Measurements from ENCODE around the gene TUBAL3.

Gene TUBAL3

DNA sequence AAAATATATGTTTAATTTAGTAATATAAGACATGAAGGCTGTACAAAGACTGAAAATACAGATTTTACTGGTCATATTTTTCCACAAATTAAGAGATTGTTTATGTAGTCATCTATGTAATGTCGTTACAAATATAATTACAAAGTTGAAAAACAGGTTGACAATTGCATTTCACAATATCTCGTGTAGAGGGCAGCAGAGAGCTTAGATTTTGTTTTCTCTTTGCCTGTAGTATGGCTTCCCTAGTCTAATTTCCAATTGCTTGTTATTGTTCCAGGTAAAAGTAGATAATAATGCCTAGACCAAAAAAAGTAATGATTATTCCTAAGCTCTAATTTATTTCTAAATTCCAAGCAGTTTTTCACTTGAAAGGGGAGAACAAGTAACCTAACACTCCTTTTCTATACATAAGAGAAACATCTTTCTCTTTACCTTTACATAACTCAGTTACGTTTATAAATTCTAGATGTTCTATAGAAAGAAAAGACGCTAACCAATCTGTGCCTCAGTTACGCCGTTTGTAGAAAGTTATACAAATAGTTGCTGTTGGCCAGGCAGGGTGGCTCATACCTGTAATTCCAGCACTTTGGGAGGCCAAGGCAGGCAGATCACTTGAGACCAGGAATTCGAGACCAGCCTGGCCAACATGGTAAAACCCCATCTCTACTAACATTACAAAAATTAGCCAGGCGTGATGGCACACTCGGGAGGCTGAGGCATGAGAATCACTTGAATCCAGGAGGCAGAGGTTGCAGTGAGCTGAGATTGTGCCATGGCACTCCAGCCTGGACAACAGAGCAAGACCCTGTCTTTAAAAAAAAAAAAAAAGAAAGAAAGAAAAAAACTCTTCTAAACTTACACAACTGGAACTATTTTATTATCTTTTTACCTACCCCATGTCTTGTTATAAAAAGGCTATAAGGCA is 37.7 kb upstream of the TUBAL3 start:
- peak; percentile 71; the same call in 2 of the 3 replicates for ATAC-seq
- TF ChIP-seq SNAI2 (CRISPR knock-in tag; IDR thresholded peaks at IDR 0.05), result no peak
- TF ChIP-seq, protein P1, sequence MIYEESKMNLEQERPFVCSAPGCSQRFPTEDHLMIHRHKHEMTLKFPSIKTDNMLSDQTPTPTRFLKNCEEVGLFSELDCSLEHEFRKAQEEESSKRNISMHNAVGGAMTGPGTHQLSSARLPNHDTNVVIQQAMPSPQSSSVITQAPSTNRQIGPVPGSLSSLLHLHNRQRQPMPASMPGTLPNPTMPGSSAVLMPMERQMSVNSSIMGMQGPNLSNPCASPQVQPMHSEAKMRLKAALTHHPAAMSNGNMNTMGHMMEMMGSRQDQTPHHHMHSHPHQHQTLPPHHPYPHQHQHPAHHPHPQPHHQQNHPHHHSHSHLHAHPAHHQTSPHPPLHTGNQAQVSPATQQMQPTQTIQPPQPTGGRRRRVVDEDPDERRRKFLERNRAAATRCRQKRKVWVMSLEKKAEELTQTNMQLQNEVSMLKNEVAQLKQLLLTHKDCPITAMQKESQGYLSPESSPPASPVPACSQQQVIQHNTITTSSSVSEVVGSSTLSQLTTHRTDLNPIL (CRISPR knock-in tag; IDR thresholded peaks at IDR 0.05; ENCODE audit: low read depth), result no peak
- no peak for TF ChIP-seq BACH2 (CRISPR knock-in tag; IDR thresholded peaks at IDR 0.05; ENCODE audit: borderline replicate concordance)
- TF ChIP-seq, protein P2, sequence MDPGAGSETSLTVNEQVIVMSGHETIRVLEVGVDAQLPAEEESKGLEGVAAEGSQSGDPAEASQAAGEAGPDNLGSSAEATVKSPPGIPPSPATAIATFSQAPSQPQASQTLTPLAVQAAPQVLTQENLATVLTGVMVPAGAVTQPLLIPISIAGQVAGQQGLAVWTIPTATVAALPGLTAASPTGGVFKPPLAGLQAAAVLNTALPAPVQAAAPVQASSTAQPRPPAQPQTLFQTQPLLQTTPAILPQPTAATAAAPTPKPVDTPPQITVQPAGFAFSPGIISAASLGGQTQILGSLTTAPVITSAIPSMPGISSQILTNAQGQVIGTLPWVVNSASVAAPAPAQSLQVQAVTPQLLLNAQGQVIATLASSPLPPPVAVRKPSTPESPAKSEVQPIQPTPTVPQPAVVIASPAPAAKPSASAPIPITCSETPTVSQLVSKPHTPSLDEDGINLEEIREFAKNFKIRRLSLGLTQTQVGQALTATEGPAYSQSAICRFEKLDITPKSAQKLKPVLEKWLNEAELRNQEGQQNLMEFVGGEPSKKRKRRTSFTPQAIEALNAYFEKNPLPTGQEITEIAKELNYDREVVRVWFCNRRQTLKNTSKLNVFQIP (CRISPR knock-in tag; IDR thresholded peaks at IDR 0.05; ENCODE audit: borderline replicate concordance, low read depth), result no peak
- TF ChIP-seq ISL1 (CRISPR knock-in tag; IDR thresholded peaks at IDR 0.05), result no peak
- TF ChIP-seq ZFP3 (CRISPR knock-in tag; IDR thresholded peaks at IDR 0.05), result no peak
- no peak for TF ChIP-seq ESRRG (CRISPR knock-in tag; IDR thresholded peaks at IDR 0.05)
- TF ChIP-seq ZC3H10 (CRISPR knock-in tag; IDR thresholded peaks at IDR 0.05), result no peak
- TF ChIP-seq, protein P3, sequence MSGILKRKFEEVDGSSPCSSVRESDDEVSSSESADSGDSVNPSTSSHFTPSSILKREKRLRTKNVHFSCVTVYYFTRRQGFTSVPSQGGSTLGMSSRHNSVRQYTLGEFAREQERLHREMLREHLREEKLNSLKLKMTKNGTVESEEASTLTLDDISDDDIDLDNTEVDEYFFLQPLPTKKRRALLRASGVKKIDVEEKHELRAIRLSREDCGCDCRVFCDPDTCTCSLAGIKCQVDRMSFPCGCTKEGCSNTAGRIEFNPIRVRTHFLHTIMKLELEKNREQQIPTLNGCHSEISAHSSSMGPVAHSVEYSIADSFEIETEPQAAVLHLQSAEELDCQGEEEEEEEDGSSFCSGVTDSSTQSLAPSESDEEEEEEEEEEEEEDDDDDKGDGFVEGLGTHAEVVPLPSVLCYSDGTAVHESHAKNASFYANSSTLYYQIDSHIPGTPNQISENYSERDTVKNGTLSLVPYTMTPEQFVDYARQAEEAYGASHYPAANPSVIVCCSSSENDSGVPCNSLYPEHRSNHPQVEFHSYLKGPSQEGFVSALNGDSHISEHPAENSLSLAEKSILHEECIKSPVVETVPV (CRISPR knock-in tag; IDR thresholded peaks at IDR 0.05), result no peak
- no peak for TF ChIP-seq TCF4 (CRISPR knock-in tag; IDR thresholded peaks at IDR 0.05; ENCODE audit: borderline replicate concordance)
- TF ChIP-seq RARB (CRISPR knock-in tag; IDR thresholded peaks at IDR 0.05), result no peak
- no peak for TF ChIP-seq ARNTL (CRISPR knock-in tag; IDR thresholded peaks at IDR 0.05; ENCODE audit: borderline replicate concordance, low read depth)
- TF ChIP-seq CSDC2 (CRISPR knock-in tag; IDR thresholded peaks at IDR 0.05), result no peak
- no peak for TF ChIP-seq OSR1 (CRISPR knock-in tag; IDR thresholded peaks at IDR 0.05)
- TF ChIP-seq ZNF565 (CRISPR knock-in tag; conservative IDR thresholded peaks at IDR 0.05; ENCODE audit: low read depth), result no peak
- TF ChIP-seq ZNF70 (CRISPR knock-in tag; IDR thresholded peaks at IDR 0.05), result no peak
- TF ChIP-seq, protein P4, sequence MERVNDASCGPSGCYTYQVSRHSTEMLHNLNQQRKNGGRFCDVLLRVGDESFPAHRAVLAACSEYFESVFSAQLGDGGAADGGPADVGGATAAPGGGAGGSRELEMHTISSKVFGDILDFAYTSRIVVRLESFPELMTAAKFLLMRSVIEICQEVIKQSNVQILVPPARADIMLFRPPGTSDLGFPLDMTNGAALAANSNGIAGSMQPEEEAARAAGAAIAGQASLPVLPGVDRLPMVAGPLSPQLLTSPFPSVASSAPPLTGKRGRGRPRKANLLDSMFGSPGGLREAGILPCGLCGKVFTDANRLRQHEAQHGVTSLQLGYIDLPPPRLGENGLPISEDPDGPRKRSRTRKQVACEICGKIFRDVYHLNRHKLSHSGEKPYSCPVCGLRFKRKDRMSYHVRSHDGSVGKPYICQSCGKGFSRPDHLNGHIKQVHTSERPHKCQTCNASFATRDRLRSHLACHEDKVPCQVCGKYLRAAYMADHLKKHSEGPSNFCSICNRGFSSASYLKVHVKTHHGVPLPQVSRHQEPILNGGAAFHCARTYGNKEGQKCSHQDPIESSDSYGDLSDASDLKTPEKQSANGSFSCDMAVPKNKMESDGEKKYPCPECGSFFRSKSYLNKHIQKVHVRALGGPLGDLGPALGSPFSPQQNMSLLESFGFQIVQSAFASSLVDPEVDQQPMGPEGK (CRISPR knock-in tag; IDR thresholded peaks at IDR 0.05; ENCODE audit: borderline replicate concordance), result no peak
- TF ChIP-seq PPARA (CRISPR knock-in tag; IDR thresholded peaks at IDR 0.05; ENCODE audit: borderline replicate concordance), result no peak
- no peak for TF ChIP-seq TOX (CRISPR knock-in tag; IDR thresholded peaks at IDR 0.05; ENCODE audit: borderline replicate concordance)
- TF ChIP-seq ZFP30 (CRISPR knock-in tag; IDR thresholded peaks at IDR 0.05), result no peak

DNA sequence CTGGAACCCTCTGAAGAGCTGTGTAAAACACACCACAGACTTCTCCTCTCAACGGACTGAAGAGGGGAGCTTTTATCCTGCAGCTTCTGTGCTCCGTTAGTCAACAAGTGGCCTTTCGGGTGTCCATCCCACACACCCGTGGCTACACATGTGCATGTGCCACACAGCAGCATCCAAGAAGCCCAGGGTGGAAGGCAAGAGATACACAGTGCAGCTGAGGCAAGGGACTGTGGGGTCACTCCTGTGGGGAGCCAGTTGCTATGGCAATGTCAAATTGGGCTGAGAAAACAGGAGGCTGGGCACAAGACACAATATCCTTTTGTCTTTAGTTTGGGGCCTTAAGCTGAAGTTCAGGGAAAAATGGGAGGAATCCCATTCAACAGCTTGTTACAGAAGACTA is 36.5 kb upstream of the TUBAL3 start:
- TF ChIP-seq ZNF8 (CRISPR knock-in tag; IDR thresholded peaks at IDR 0.05), result no peak
- TF ChIP-seq ESRRG (CRISPR knock-in tag; IDR thresholded peaks at IDR 0.05), result no peak
- no peak for TF ChIP-seq OSR1 (CRISPR knock-in tag; IDR thresholded peaks at IDR 0.05)
- TF ChIP-seq, protein P3 (CRISPR knock-in tag; IDR thresholded peaks at IDR 0.05), result no peak
- TF ChIP-seq ZNF70 (CRISPR knock-in tag; IDR thresholded peaks at IDR 0.05), result no peak
- TF ChIP-seq SNAI2 (CRISPR knock-in tag; IDR thresholded peaks at IDR 0.05), result no peak
- no peak for TF ChIP-seq ZFP3 (CRISPR knock-in tag; IDR thresholded peaks at IDR 0.05)
- TF ChIP-seq CSDC2 (CRISPR knock-in tag; IDR thresholded peaks at IDR 0.05), result no peak
- no peak for TF ChIP-seq BACH2 (CRISPR knock-in tag; IDR thresholded peaks at IDR 0.05; ENCODE audit: borderline replicate concordance)
- no peak for TF ChIP-seq ISL1 (CRISPR knock-in tag; IDR thresholded peaks at IDR 0.05)
- no peak for TF ChIP-seq ZC3H10 (CRISPR knock-in tag; IDR thresholded peaks at IDR 0.05)
- TF ChIP-seq, protein P4 (CRISPR knock-in tag; IDR thresholded peaks at IDR 0.05; ENCODE audit: borderline replicate concordance), result no peak
- TF ChIP-seq ZNF565 (CRISPR knock-in tag; conservative IDR thresholded peaks at IDR 0.05; ENCODE audit: low read depth), result no peak
- ATAC-seq, result no peak

Measured in SK-N-SH treated with all-trans-retinoic acid at 6 μM for 48 hours (cell line).